Left ventricle myocardium inferior (tissue), 1 donor: Measurements from ENCODE around the gene PLA2R1. TPM values are rescaled to one million over a fixed set of nuclear protein-coding genes. Genes with fewer than 3 reads are reported as not detected.

ENCODE experiments used
- DNase-seq: peaks from one replicate; pipeline ENCODE4 v3.0.0-alpha.2; 2020
- H3K27ac ChIP-seq: fragments of 200-600 bp; replicated peaks from 2 replicates; pipeline ENCODE4 v1.8.0; 2021
- H3K27me3 ChIP-seq: fragments of 200-600 bp; 2 replicates; pipeline ENCODE4 v1.8.0; 2021; ENCODE audit warnings: low read depth
- H3K36me3 ChIP-seq: fragments of 200-600 bp; 2 replicates; pipeline ENCODE4 v1.8.0; 2021
- H3K4me1 ChIP-seq: fragments of 200-600 bp; 2 replicates; pipeline ENCODE4 v1.8.0; 2021
- H3K4me3 ChIP-seq: fragments of 200-600 bp; 2 replicates; pipeline ENCODE4 v1.8.0; 2021; ENCODE audit warnings: mild to moderate bottlenecking, moderate library complexity
- H3K9me3 ChIP-seq: fragments of 200-600 bp; replicated peaks from 2 replicates; pipeline ENCODE4 v1.8.0; 2021
- CTCF ChIP-seq: fragments of 200-600 bp; IDR thresholded peaks from 2 replicates; pipeline ENCODE4 v1.8.0; 2021; ENCODE audit warnings: antibody characterized with exemption, mild to moderate bottlenecking, borderline replicate concordance
- intact Hi-C: fragments of 100-400 bp; cut with micrococcal nuclease; formaldehyde crosslinking; loops from one replicate; pipeline ENCODE4 v1.11.0; 2022
- total RNA-seq: library from RNA; stranded (reverse); fragmentation: NEBNext Ultra II Directional; extraction: Animal tissue kit (Norgen Biotek cat#: 25700); gene quantifications from one replicate; pipeline ENCODE4 v1.2.1, GENCODE V29; 2021
- donor health status: DM: no; HTN: yes; CAD: no; lungs with severe emphysema.

PLA2R1 gene
- total RNA-seq, 1 donor from 2014 or later = 2.3 TPM

DNA sequence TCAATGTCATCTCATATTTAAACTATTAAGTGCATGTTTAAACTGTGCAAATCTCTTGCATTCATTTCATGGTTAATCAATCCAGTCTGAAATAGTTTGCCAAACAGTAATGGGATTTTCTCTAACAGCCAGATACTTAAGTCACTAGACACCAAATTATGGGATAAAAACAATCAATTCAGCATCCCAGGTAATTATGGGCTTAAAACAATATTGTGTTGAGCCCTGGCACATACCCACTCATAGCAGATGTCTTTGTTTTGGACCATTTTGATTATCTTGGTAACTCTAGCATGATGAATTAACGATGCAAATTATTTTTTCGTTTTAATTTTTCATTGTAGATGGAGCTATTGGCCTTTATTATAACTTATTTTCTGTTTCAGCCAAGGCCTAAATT lies 145.9 kb downstream of the PLA2R1 start:
- no peak overlapping the region for H3K4me3 ChIP-seq
- peaks cover 1% of the 10 kb centered on the region for H3K4me1 ChIP-seq
- no peak for DNase-seq
- no peak overlapping the region for H3K27ac ChIP-seq
- TF ChIP-seq CTCF = no peak
- intact Hi-C loops = no loop called here
- H3K36me3 ChIP-seq = no peaks in the 10 kb centered on the region
- H3K9me3 ChIP-seq = no peaks in the 10 kb centered on the region
- H3K27me3 ChIP-seq = peaks cover 8% of the 10 kb centered on the region

GRCh38 chr2:159913900-159914299 lies 148.5 kb downstream of the PLA2R1 start:
- no peak for DNase-seq
- TF ChIP-seq CTCF = no peak
- Histone ChIP-seq H3K36me3 (no peaks in the 10 kb centered on the region), H3K27me3 (peaks cover 8% of the 10 kb centered on the region), H3K27ac (no peak overlapping the region), H3K4me1 (no peaks in the 10 kb centered on the region), H3K9me3 (no peaks in the 10 kb centered on the region), H3K4me3 (no peak overlapping the region)
- intact Hi-C loops = no loop called here

- intact Hi-C loops = no loop called here
- Histone ChIP-seq H3K27ac (no peak overlapping the region), H3K4me3 (no peak overlapping the region), H3K4me1 (no peaks in the 10 kb centered on the region), H3K27me3 (peaks cover 8% of the 10 kb centered on the region), H3K9me3 (no peaks in the 10 kb centered on the region), H3K36me3 (no peaks in the 10 kb centered on the region)
- TF ChIP-seq CTCF = no peak
- no peak for DNase-seq
Observed at GRCh38 chr2:159912580-159912979, 149.8 kb downstream of the PLA2R1 start.

GRCh38 chr2:159910951-159911350 lies 151.5 kb downstream of the PLA2R1 start:
- no peaks in the 10 kb centered on the region for H3K36me3 ChIP-seq
- H3K4me3 ChIP-seq = no peak overlapping the region
- H3K9me3 ChIP-seq = no peaks in the 10 kb centered on the region
- intact Hi-C loops = no loop called here
- H3K27ac ChIP-seq = no peak overlapping the region
- no peaks in the 10 kb centered on the region for H3K4me1 ChIP-seq
- TF ChIP-seq CTCF = no peak
- no peak for DNase-seq
- H3K27me3 ChIP-seq = peaks cover 8% of the 10 kb centered on the region

GRCh38 chr2:159908623-159909022 lies 153.8 kb downstream of the PLA2R1 start:
- intact Hi-C loops = no loop called here
- Histone ChIP-seq H3K9me3 (no peaks in the 10 kb centered on the region), H3K27ac (no peak overlapping the region), H3K36me3 (no peaks in the 10 kb centered on the region), H3K4me1 (peaks cover 13% of the 10 kb centered on the region), H3K27me3 (peaks cover 21% of the 10 kb centered on the region), H3K4me3 (no peak overlapping the region)
- no peak for DNase-seq
- TF ChIP-seq CTCF = no peak

DNA sequence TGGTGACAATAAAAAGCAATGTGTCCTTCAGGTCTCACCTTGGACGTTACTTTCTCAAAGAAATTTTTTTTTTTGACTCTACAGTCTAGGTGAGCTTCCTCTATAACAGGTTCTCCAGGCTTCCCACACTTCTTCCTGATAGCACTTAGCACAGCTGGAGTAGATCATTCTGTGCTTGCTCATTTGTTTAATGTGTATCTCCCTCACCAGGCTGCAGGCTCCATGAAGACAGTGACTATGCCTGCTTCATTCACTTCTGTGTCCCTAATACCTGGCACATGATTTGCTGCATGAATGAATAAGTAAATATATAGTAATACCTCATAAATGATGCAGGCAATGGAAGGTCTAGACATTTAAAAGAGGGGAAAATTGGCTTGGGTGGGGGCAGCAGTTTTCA lies 154.5 kb downstream of the PLA2R1 start:
- TF ChIP-seq CTCF = no peak
- DNase-seq = no peak
- Histone ChIP-seq H3K9me3 (no peaks in the 10 kb centered on the region), H3K27me3 (peaks cover 17% of the 10 kb centered on the region), H3K4me3 (no peak overlapping the region), H3K36me3 (no peaks in the 10 kb centered on the region), H3K27ac (no peak overlapping the region), H3K4me1 (peaks cover 16% of the 10 kb centered on the region)
- intact Hi-C loops = no loop called here
